HL-60 (cell line): ENCODE data around the gene RGS1.

Experiments
- DNase-seq, 2 experiments: peaks; one replicate each; pipeline ENCODE4 v3.0.0-alpha.2; 2010 to 2020; ENCODE audit warnings: low read depth in 1 of 2, low spot score in 1 of 2
- H3K27ac ChIP-seq: fragments of 250-450 bp; sonication (Bioruptor Pico); replicated peaks from 2 replicates; pipeline ENCODE4 v1.5.1; 2020; ENCODE audit warnings: mild to moderate bottlenecking, moderate library complexity
- H3K27me3 ChIP-seq: fragments of 250-450 bp; sonication (Bioruptor Pico); 2 replicates; pipeline ENCODE4 v1.5.1; 2021; ENCODE audit warnings: mild to moderate bottlenecking, moderate library complexity; ENCODE audit not compliant: insufficient read depth, poor library complexity, severe bottlenecking
- H3K4me3 ChIP-seq: replicated peaks from 2 replicates; pipeline ENCODE4 v1.5.1; 2011; ENCODE audit warnings: mild to moderate bottlenecking, control low read depth, low read length; ENCODE audit not compliant: insufficient read depth
- GABPA ChIP-seq: IDR thresholded peaks from 2 replicates; pipeline ENCODE4 v1.6.1; 2012; ENCODE audit warnings: low read depth
- POLR2AphosphoS5 ChIP-seq: IDR thresholded peaks from 2 replicates; pipeline ENCODE4 v1.6.1; 2012; ENCODE audit warnings: low read depth
- SPI1 ChIP-seq: IDR thresholded peaks from 2 replicates; pipeline ENCODE4 v1.6.1; 2012; ENCODE audit warnings: low read depth, mild to moderate bottlenecking, borderline replicate concordance
- long read RNA-seq: library from polyadenylated mRNA; unstranded; transcript quantifications from one replicate; pipeline ENCODE4 v2.0.0, GENCODE V29; 2020
- TF ChIP-seq, protein P1 (sequence below): IDR thresholded peaks from one replicate; pipeline ENCODE4 v1.5.1; 2011; ENCODE audit warnings: low read length, control low read depth, inconsistent platforms; ENCODE audit not compliant: insufficient read depth
- TF ChIP-seq, protein P2 (sequence below): IDR thresholded peaks from 2 replicates; pipeline ENCODE4 v1.6.1; 2012; ENCODE audit warnings: low read depth; ENCODE audit not compliant: insufficient replicate concordance

The RGS1 gene, protein sequence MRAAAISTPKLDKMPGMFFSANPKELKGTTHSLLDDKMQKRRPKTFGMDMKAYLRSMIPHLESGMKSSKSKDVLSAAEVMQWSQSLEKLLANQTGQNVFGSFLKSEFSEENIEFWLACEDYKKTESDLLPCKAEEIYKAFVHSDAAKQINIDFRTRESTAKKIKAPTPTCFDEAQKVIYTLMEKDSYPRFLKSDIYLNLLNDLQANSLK
- long read RNA-seq, partial matches to known transcripts, result 0 of 4 reads
- long read RNA-seq, other reads (novel, unspliced or antisense), result 0 of 4 reads

DNA sequence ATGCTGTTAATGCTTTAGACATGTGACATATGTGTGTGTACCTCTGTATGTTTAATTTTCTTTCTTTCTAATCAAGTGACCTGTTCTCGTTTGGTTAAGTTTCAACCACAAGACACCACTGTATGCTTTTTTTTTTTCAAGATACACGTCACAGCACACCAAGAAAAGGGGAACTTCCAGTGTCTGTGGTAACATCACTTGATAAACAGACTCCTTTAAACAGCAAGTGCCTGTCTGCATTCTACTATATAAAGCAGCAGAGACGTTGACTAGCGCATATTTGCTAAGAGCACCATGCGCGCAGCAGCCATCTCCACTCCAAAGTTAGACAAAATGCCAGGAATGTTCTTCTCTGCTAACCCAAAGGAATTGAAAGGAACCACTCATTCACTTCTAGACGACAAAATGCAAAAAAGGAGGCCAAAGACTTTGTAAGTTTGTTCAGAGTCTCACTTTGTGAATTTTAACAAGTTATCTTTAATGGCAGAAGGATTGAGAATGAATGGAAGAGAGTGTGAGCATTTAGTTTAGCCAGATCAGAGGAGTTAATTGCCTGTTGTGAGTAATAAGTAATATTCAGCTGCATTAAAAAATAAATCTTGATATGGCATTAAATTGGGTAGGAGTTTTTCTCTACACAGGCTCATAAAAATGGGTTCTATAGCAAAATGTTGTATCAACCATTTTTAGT is at the start of gene RGS1:
Gene RGS1 (plus strand): TSS at position 275 of the 691 bp plus-strand sequence. CDS start 20 bp downstream, at position 295.
- TF ChIP-seq, protein P1, sequence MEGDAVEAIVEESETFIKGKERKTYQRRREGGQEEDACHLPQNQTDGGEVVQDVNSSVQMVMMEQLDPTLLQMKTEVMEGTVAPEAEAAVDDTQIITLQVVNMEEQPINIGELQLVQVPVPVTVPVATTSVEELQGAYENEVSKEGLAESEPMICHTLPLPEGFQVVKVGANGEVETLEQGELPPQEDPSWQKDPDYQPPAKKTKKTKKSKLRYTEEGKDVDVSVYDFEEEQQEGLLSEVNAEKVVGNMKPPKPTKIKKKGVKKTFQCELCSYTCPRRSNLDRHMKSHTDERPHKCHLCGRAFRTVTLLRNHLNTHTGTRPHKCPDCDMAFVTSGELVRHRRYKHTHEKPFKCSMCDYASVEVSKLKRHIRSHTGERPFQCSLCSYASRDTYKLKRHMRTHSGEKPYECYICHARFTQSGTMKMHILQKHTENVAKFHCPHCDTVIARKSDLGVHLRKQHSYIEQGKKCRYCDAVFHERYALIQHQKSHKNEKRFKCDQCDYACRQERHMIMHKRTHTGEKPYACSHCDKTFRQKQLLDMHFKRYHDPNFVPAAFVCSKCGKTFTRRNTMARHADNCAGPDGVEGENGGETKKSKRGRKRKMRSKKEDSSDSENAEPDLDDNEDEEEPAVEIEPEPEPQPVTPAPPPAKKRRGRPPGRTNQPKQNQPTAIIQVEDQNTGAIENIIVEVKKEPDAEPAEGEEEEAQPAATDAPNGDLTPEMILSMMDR, result no peak
- TF ChIP-seq SPI1 (no peak; the same call in 1 of the 2 replicates), POLR2AphosphoS5 (peak; percentile 68)
- TF ChIP-seq, protein P2, sequence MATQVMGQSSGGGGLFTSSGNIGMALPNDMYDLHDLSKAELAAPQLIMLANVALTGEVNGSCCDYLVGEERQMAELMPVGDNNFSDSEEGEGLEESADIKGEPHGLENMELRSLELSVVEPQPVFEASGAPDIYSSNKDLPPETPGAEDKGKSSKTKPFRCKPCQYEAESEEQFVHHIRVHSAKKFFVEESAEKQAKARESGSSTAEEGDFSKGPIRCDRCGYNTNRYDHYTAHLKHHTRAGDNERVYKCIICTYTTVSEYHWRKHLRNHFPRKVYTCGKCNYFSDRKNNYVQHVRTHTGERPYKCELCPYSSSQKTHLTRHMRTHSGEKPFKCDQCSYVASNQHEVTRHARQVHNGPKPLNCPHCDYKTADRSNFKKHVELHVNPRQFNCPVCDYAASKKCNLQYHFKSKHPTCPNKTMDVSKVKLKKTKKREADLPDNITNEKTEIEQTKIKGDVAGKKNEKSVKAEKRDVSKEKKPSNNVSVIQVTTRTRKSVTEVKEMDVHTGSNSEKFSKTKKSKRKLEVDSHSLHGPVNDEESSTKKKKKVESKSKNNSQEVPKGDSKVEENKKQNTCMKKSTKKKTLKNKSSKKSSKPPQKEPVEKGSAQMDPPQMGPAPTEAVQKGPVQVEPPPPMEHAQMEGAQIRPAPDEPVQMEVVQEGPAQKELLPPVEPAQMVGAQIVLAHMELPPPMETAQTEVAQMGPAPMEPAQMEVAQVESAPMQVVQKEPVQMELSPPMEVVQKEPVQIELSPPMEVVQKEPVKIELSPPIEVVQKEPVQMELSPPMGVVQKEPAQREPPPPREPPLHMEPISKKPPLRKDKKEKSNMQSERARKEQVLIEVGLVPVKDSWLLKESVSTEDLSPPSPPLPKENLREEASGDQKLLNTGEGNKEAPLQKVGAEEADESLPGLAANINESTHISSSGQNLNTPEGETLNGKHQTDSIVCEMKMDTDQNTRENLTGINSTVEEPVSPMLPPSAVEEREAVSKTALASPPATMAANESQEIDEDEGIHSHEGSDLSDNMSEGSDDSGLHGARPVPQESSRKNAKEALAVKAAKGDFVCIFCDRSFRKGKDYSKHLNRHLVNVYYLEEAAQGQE, result no peak
- H3K27me3 ChIP-seq, result no peaks in the 10 kb centered on the region
- no peak within 1 kb of the TSS for H3K4me3 ChIP-seq

DNA sequence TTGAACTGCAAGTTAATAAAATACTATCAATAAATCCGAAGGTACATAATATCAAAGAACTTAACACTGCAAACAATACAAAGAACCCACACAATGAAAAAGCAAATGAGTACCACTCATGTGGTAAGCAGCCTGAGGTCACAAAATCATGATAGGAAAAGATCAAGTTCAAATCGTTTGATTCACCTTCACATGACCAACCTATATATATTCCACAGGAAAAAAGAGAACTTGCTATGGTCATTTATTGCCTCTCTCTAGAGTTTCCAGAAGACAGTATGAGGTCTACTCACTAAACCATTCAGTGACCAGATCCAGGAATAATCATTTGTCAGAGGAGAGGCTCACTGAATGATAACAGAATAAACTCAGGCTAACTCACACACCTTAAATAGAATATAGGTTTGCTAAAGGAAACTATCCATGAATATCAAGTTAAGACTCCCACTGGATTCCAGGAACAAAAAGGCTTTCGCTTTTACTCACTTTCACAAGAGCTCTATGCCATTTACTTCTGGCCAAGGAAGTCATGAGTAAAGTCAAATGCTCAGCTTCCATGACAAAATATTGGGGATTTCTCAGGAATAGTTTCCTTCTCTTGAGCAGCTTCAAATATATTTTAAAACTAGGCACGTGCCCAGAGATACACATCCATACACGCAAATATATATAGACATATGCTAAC is 48.3 kb upstream of the RGS1 start:
- Histone ChIP-seq H3K27ac (no peak overlapping the region), H3K27me3 (no peaks in the 10 kb centered on the region), H3K4me3 (no peak overlapping the region)
- no peak for DNase-seq
- no peak for TF ChIP-seq GABPA
- TF ChIP-seq, protein P1, result no peak
- TF ChIP-seq SPI1, result no peak
- TF ChIP-seq POLR2AphosphoS5, result no peak
- TF ChIP-seq, protein P2, result no peak

More for the DNA sequence above, at the start of gene RGS1:
- peak; percentile 42 to 70 for DNase-seq
- peak within 1 kb of the TSS; percentile 65 for H3K27ac ChIP-seq

DNA sequence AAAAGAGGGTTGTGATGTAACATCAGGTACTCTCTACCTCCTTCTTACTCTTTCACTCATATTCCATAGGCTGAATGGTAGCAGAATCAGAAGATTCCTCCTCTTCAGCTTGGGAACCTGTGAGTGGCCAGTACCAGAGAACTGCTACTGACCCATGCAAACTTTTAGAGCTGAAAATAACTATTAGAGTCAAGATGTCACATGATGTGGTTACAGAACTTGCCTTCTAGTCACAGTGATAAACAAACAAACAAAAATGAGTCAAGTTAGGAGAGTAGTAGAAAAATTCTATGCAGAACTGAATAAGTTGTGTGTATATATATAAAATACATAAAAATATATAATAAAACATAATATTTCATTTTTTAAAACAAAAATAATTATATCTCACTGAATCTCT is 47.6 kb upstream of the RGS1 start:
- TF ChIP-seq POLR2AphosphoS5, result no peak
- TF ChIP-seq, protein P2, result no peak
- no peak for TF ChIP-seq SPI1
- no peak for TF ChIP-seq GABPA
- TF ChIP-seq, protein P1, result no peak
- Histone ChIP-seq H3K27ac (no peak overlapping the region), H3K4me3 (no peak overlapping the region), H3K27me3 (no peaks in the 10 kb centered on the region)
- DNase-seq, result no peak
